Epithelial cell of prostate (primary cell): ENCODE data around the gene CCDC85C.
A peak's percentile ranks its signal among the peaks of the same experiment; 100 is the strongest.

Source experiments
- DNase-seq: peaks from one replicate; pipeline ENCODE4 v3.0.0-alpha.2; 2011; ENCODE audit warnings: low read depth, low spot score
- H3K27ac ChIP-seq: fragments of 450-650 bp; 2 replicates; pipeline ENCODE4 v1.5.1; 2017; ENCODE audit warnings: mild to moderate bottlenecking

Gene CCDC85C

GRCh38 chr14:99502989-99503421 is 101.0 kb downstream of the CCDC85C start:
- H3K27ac ChIP-seq = no peak overlapping the region
- DNase-seq = no peak

- DNase-seq = no peak
- no peak overlapping the region for H3K27ac ChIP-seq
Measured at GRCh38 chr14:99497894-99498293, 106.1 kb downstream of the CCDC85C start.

GRCh38 chr14:99497341-99497740 is 106.7 kb downstream of the CCDC85C start:
- H3K27ac ChIP-seq = no peak overlapping the region
- no peak for DNase-seq

GRCh38 chr14:99484106-99484505 is 119.9 kb downstream of the CCDC85C start:
- peak overlapping the region; percentile 27 for H3K27ac ChIP-seq
- DNase-seq = peak; percentile 41

- peak; percentile 14 for DNase-seq
- H3K27ac ChIP-seq = peak overlapping the region; percentile 95
Measured at GRCh38 chr14:99481745-99482099, 122.3 kb downstream of the CCDC85C start.

- peak; percentile 98 for DNase-seq
- H3K27ac ChIP-seq = peak within 1 kb of the TSS; percentile 95
Measured at GRCh38 chr14:99480917-99481744, 122.9 kb downstream of the CCDC85C start, which contains the start of gene CCNK. CCNK (plus strand) TSS chr14:99481409; CDS start chr14:99492678, 11,269 bp downstream.

- DNase-seq = no peak
- H3K27ac ChIP-seq = peak within 1 kb of the TSS; percentile 95
Measured at GRCh38 chr14:99479906-99480869, 123.8 kb downstream of the CCDC85C start, which contains the start of gene SETD3. SETD3 (minus strand) TSS chr14:99480859; CDS start chr14:99465805, 15,054 bp downstream.

GRCh38 chr14:99479160-99479905 is 124.7 kb downstream of the CCDC85C start:
- no peak for DNase-seq
- H3K27ac ChIP-seq = peak overlapping the region; percentile 95

- no peak overlapping the region for H3K27ac ChIP-seq
Measured at GRCh38 chr14:99478128-99478527, 125.9 kb downstream of the CCDC85C start.

GRCh38 chr14:99476864-99477263 is 127.1 kb downstream of the CCDC85C start:
- peak; percentile 10 for DNase-seq
- H3K27ac ChIP-seq = no peak overlapping the region

More at GRCh38 chr14:99478128-99478527, 125.9 kb downstream of the CCDC85C start:
- DNase-seq = no peak

GRCh38 chr14:99475660-99476059 is 128.3 kb downstream of the CCDC85C start:
- no peak for DNase-seq
- H3K27ac ChIP-seq = peak overlapping the region; percentile 1

- H3K27ac ChIP-seq = peak overlapping the region; percentile 1
- DNase-seq = no peak
Measured at GRCh38 chr14:99475179-99475578, 128.8 kb downstream of the CCDC85C start.

- no peak overlapping the region for H3K27ac ChIP-seq
- DNase-seq = no peak
Measured at GRCh38 chr14:99473458-99473857, 130.5 kb downstream of the CCDC85C start.

- no peak for DNase-seq
- H3K27ac ChIP-seq = no peak overlapping the region
Measured at GRCh38 chr14:99472937-99473336, 131.1 kb downstream of the CCDC85C start.

- DNase-seq = no peak
Measured at GRCh38 chr14:99471731-99472130, 132.3 kb downstream of the CCDC85C start.

GRCh38 chr14:99468836-99469592 is 135.0 kb downstream of the CCDC85C start:
- no peak for DNase-seq
- no peak overlapping the region for H3K27ac ChIP-seq

More at GRCh38 chr14:99471731-99472130, 132.3 kb downstream of the CCDC85C start:
- H3K27ac ChIP-seq = no peak overlapping the region

- H3K27ac ChIP-seq = no peak overlapping the region
- DNase-seq = no peak
Measured at GRCh38 chr14:99468081-99468480, 135.9 kb downstream of the CCDC85C start.

GRCh38 chr14:99467336-99468078 is 136.5 kb downstream of the CCDC85C start:
- no peak overlapping the region for H3K27ac ChIP-seq
- no peak for DNase-seq
